Mucosa of gallbladder (tissue), 1 donor: Measurements from ENCODE around the gene EMX1. TPM values are rescaled to one million over a fixed set of nuclear protein-coding genes. Genes with fewer than 3 reads are reported as not detected.

Experiments used
- DNase-seq: peaks from one replicate; pipeline ENCODE4 v3.0.0-alpha.2; 2020; ENCODE audit warnings: low spot score
- total RNA-seq: library from RNA; stranded (reverse); gene quantifications from one replicate; pipeline ENCODE4 v1.2.1, GENCODE V29; 2021
- donor health status: DM: no; HTN: no; CAD: no.

The EMX1 gene
- total RNA-seq, 1 donor from 2014 or later, result 0.12 TPM

- DNase-seq, result no peak
Observed at GRCh38 chr2:72980535-72981217, 63.4 kb downstream of the EMX1 start.

- DNase-seq, result no peak
Observed at GRCh38 chr2:72981536-72981935, 64.2 kb downstream of the EMX1 start.

- no peak for DNase-seq
Observed at GRCh38 chr2:72982219-72982618, 64.9 kb downstream of the EMX1 start.

GRCh38 chr2:72982781-72983499 lies 65.6 kb downstream of the EMX1 start:
- no peak for DNase-seq

GRCh38 chr2:72983500-72984161 lies 66.3 kb downstream of the EMX1 start:
- DNase-seq, result no peak

GRCh38 chr2:72984172-72984671 lies 66.9 kb downstream of the EMX1 start:
- no peak for DNase-seq

Other genes starting within 250 kb of the EMX1 start
- 37.1 TPM for gene EXOC6B, start 91.5 kb upstream of the EMX1 start, total RNA-seq
- gene SPR, start 30.1 kb upstream of the EMX1 start, total RNA-seq, result 60.3 TPM
- gene SFXN5, start 154.2 kb downstream of the EMX1 start, total RNA-seq, result 21.9 TPM
- gene RAB11FIP5, start 195.4 kb downstream of the EMX1 start, total RNA-seq, result 63.0 TPM